Mucosa of descending colon (tissue), 3 donors: ENCODE data around the gene ZNF605. TPM values are rescaled to one million over a fixed set of nuclear protein-coding genes. Genes with fewer than 3 reads are reported as not detected.
A peak's percentile ranks its signal among the peaks of the same experiment; 100 is the strongest.
"Not testable (repeated sequence)": the region's sequence is repeated elsewhere in the genome, so short reads cannot be mapped to it uniquely, and the experiment has no call there.

Source experiments
- ATAC-seq: fragments of 200-7000 bp; cut with Tn5 transposase; one replicate; pipeline ENCODE4 v1.9.1; 2020; ENCODE audit warnings: mild to moderate bottlenecking, moderate library complexity
- DNase-seq, 3 donors: peaks; one replicate each; pipeline ENCODE4 v3.0.0-alpha.2; 2020
- H3K36me3 ChIP-seq: fragments of 200-600 bp; one replicate; pipeline ENCODE4 v1.8.0; 2021; ENCODE audit warnings: low read depth, mild to moderate bottlenecking
- H3K4me1 ChIP-seq: fragments of 200-600 bp; one replicate; pipeline ENCODE4 v1.8.0; 2021; ENCODE audit warnings: low read depth, mild to moderate bottlenecking
- H3K4me3 ChIP-seq: fragments of 200-600 bp; one replicate; pipeline ENCODE4 v1.8.0; 2021; ENCODE audit warnings: mild to moderate bottlenecking
- H3K9me3 ChIP-seq: fragments of 200-600 bp; one replicate; pipeline ENCODE4 v1.8.0; 2021; ENCODE audit warnings: mild to moderate bottlenecking
- intact Hi-C, 2 donors: fragments of 100-400 bp; cut with DNase I in 1 of 2; cut with micrococcal nuclease in 1 of 2; formaldehyde crosslinking; loops; one replicate each; pipeline versions ENCODE4 v1.11.0 to v1.11.1; 2022; cut with DNase I, micrococcal nuclease
- total RNA-seq, 3 donors: library from RNA; stranded (reverse); fragmentation: NEBNext Ultra II Directional in 2 of 3; extraction: Animal tissue kit (Norgen Biotek cat#: 25700) in 2 of 3; gene quantifications; one replicate each; pipeline versions ENCODE4 v1.2.1 to v1.2.4, GENCODE V29; 2021 to 2023
- TF ChIP-seq, protein P1 (sequence below): fragments of 200-600 bp; IDR thresholded peaks from one replicate; pipeline ENCODE4 v1.8.0; 2022; ENCODE audit warnings: antibody characterized with exemption, mild to moderate bottlenecking
- donor health status: DM: no; HTN: no; CAD: no; lungs with moderate emphysema.
- donor health status: DM: no; HTN: no; CAD: no.
- donor health status: DM: no; HTN: yes; CAD: no.

ZNF605 gene
- total RNA-seq, 3 donors from 2014 or later: 7.9 to 19.0 (median 8.0) TPM

DNA sequence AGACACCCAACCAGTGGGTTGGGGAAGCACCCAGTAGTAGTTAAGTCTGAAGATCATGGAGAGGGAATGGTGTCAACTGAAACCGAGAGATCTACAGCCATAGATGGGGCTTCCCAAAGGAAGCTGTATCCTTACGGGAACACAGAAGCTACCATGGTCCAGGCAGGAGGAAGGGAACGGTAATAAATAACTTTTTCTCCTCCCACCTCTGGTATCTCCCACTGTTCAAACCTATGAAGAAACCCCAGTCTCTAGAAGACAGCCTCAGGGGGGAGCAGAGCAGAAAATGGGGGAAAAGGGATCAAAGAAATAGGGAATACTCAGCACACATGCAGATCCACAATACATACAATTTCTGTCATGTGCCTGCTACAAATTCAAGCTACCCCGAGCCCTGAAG is 33.4 kb downstream of the ZNF605 start:
- Histone ChIP-seq H3K36me3 (no peaks in the 10 kb centered on the region), H3K4me1 (no peaks in the 10 kb centered on the region), H3K9me3 (peaks cover 100% of the 10 kb centered on the region), H3K4me3 (no peak overlapping the region)
- TF ChIP-seq, protein P1, sequence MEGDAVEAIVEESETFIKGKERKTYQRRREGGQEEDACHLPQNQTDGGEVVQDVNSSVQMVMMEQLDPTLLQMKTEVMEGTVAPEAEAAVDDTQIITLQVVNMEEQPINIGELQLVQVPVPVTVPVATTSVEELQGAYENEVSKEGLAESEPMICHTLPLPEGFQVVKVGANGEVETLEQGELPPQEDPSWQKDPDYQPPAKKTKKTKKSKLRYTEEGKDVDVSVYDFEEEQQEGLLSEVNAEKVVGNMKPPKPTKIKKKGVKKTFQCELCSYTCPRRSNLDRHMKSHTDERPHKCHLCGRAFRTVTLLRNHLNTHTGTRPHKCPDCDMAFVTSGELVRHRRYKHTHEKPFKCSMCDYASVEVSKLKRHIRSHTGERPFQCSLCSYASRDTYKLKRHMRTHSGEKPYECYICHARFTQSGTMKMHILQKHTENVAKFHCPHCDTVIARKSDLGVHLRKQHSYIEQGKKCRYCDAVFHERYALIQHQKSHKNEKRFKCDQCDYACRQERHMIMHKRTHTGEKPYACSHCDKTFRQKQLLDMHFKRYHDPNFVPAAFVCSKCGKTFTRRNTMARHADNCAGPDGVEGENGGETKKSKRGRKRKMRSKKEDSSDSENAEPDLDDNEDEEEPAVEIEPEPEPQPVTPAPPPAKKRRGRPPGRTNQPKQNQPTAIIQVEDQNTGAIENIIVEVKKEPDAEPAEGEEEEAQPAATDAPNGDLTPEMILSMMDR: no peak
- DNase-seq (no peak), ATAC-seq (no peak)
- intact Hi-C loops: no loop called here

DNA sequence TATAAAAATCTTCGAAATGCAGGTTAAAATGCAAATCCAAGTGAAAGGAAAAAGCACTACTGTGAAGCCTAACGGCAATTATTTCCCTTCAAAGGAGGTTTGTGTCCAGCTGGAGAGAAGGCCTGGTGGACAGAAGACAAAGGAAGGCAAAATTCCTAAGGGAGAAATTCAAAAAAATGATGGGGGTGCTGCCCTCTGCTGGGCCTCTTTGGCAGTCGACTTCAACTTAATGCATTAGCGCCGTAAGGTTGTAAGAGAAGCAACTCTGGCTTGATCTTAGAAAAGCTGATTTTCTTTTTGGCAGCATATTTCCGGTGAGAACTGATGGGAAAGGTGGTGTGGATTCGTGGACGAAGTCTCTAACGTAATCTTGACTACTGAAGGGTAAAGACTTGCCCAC is 34.4 kb downstream of the ZNF605 start:
- TF ChIP-seq, protein P1: no peak
- intact Hi-C loops: no loop called here
- ATAC-seq (no peak), DNase-seq (no peak)
- peaks cover 100% of the 10 kb centered on the region for H3K9me3 ChIP-seq
- no peaks in the 10 kb centered on the region for H3K36me3 ChIP-seq
- no peak overlapping the region for H3K4me3 ChIP-seq
- H3K4me1 ChIP-seq: no peaks in the 10 kb centered on the region

DNA sequence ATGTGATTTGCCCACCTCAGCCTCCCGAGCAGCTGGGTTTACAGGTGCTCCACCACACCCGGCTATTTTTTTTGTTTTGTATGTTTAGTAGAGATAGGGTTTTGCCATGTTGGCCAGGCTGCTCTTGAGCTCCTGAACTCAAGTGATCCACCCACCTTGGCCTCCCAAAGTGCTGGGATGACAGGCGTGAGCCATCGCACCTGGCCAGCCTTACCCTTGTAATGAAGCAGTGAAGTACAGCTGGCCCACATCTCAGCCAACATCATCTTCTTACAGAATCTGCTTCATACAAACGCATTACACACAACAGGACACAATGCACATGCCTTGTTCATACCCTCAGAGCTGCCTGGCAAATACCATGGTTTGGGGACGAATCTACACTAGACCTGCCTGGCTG is 37.4 kb downstream of the ZNF605 start:
- intact Hi-C loops: no loop called here
- peaks cover 100% of the 10 kb centered on the region for H3K9me3 ChIP-seq
- TF ChIP-seq, protein P1: no peak

DNA sequence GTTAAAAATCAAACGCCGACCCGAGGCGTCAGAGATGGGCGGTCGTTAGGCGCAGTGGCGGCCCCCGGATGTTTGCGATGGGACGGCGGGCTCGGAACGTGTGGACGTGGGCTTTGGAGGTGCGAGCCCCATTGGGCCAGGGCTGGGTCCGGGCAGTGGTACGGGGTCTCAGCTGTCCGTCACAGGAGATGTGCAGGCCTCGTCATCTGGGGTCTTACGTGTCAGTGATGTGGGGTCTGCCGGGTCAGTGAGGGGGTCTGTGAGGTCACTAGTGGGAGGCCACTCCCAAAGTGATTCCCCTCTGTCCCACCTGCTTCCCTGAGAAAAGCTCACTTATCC is 47.1 kb downstream of the ZNF605 start:
- peaks cover 16% of the 10 kb centered on the region for H3K4me1 ChIP-seq
- ATAC-seq: no peak
- TF ChIP-seq, protein P1: no peak

More for the DNA sequence above, 37.4 kb downstream of the ZNF605 start:
- DNase-seq (no peak), ATAC-seq (no peak)
- Histone ChIP-seq H3K36me3 (no peaks in the 10 kb centered on the region), H3K4me3 (no peak overlapping the region), H3K4me1 (no peaks in the 10 kb centered on the region)

DNA sequence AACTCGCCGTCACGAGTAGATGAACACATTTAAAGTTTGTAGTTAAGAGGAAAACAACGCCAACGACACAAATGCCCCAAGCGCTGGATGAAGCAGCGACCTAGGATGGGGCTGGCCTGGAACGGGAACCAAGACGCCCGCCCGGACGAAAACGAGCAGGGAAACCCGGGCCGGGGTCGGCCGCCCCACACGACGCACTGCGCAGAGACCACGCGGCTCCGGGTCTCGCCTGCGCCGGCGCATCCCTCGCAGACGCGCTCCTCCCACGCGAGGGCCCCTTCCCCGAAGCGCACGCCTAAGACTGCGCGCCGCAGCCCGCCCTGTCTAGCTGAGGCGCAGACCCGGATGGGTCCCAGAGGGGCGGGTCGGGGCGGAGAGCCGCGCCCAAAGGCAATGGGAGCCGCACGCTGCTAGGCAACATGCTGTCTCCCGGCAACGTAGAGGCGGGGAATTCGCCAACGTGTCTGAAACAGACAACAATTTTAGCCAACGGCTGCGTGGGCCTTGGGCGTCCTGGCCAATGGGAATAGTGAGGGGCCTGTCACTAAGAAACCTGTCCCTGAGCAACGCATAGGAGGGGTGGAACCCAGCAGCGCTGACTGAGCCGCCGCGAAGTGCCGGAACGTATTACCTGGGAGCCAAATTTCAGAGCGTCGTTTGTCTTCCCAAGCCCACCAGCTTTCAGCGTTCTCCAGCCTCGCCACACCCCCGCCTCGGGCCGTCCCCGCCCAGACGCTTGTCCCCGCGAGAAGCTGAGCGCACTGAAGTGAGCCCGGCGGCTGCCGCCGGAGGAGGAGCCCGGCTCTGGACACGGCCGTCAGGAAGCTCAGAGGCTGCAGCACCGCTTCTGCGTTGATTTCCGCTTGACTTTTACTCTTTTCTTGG is 47.7 kb downstream of the ZNF605 start:
- no peaks in the 10 kb centered on the region for H3K36me3 ChIP-seq
- peaks cover 16% of the 10 kb centered on the region for H3K4me1 ChIP-seq
- intact Hi-C loops: no loop called here
- DNase-seq: peak; percentile 96 to 98 (median 96)
- peak; percentile 95 for ATAC-seq
- peak overlapping the region; percentile 30 for H3K4me3 ChIP-seq
- peaks cover 22% of the 10 kb centered on the region for H3K9me3 ChIP-seq
- TF ChIP-seq, protein P1: no peak

More for the DNA sequence above, 47.1 kb downstream of the ZNF605 start:
- Histone ChIP-seq H3K36me3 (no peaks in the 10 kb centered on the region), H3K4me3 (peak overlapping the region; percentile 30), H3K9me3 (peaks cover 29% of the 10 kb centered on the region)
- intact Hi-C loops: no loop called here
- DNase-seq: no peak

DNA sequence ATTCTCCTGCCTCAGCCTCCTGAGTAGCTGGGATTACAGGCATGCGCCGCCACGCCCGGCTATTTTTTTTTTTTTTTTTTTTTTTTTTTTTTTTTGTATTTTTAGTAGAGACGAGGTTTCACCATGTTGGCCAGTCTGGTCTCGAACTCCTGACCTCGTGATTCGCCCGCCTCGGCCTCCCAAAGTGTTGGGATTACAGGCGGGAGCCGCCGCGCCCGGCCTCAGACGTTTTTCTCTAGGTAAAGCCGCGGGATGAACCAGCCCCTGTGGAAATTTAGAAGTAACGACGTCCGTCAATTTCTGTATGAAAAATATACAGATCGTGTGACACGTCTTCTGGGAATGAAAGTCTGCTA is 48.3 kb downstream of the ZNF605 start:
- H3K4me3 ChIP-seq, ATAC-seq, intact Hi-C loops, H3K36me3 ChIP-seq: not testable (repeated sequence)
- peak in 1 of 3 donors; percentile 49 for DNase-seq
- peaks cover 21% of the 10 kb centered on the region for H3K9me3 ChIP-seq
- peaks cover 16% of the 10 kb centered on the region for H3K4me1 ChIP-seq
